Measurements from ENCODE around the gene ENKD1.
A peak's percentile ranks its signal among the peaks of the same experiment; 100 is the strongest.

The ENKD1 gene

GRCh38 chr16:67678354-67679023, 11.9 kb upstream of the ENKD1 start:
- no peak for DNase-seq

GRCh38 chr16:67677712-67678111, 11.2 kb upstream of the ENKD1 start:
- no peak for DNase-seq

- DNase-seq: no peak
These were observed 10.4 kb upstream of the ENKD1 start for GRCh38 chr16:67676939-67677338.

GRCh38 chr16:67676516-67676915, 10.0 kb upstream of the ENKD1 start:
- DNase-seq: no peak

- DNase-seq: no peak
These were observed 9.4 kb upstream of the ENKD1 start for GRCh38 chr16:67675999-67676398.

- DNase-seq: no peak
These were observed 9.0 kb upstream of the ENKD1 start for GRCh38 chr16:67675579-67675935.

GRCh38 chr16:67674851-67675578, 8.5 kb upstream of the ENKD1 start:
- DNase-seq: peak; percentile 37

- peak; percentile 78 for DNase-seq
These were observed 7.4 kb upstream of the ENKD1 start for GRCh38 chr16:67673712-67674580.

- DNase-seq: peak; percentile 45
These were observed 6.5 kb upstream of the ENKD1 start for GRCh38 chr16:67672739-67673662.

- DNase-seq: no peak
These were observed 5.8 kb upstream of the ENKD1 start for GRCh38 chr16:67672306-67672705.

- DNase-seq: no peak
These were observed 3.0 kb upstream of the ENKD1 start for GRCh38 chr16:67669499-67670101.

GRCh38 chr16:67668495-67669157, 2.1 kb upstream of the ENKD1 start:
- no peak for DNase-seq

- DNase-seq: peak; percentile 85
These were observed 1.4 kb upstream of the ENKD1 start for GRCh38 chr16:67667817-67668494.

GRCh38 chr16:67667453-67667816, 885 bp upstream of the ENKD1 start:
- no peak for DNase-seq

GRCh38 chr16:67666032-67666551, 458 bp downstream of the ENKD1 start:
- peak; percentile 27 for DNase-seq

GRCh38 chr16:67665598-67665997, 952 bp downstream of the ENKD1 start:
- no peak for DNase-seq

- no peak for DNase-seq
These were observed 1.7 kb downstream of the ENKD1 start for GRCh38 chr16:67664871-67665270.

- DNase-seq: no peak
These were observed 2.3 kb downstream of the ENKD1 start for GRCh38 chr16:67664258-67664657.

GRCh38 chr16:67663877-67664222, 2.7 kb downstream of the ENKD1 start:
- DNase-seq: no peak

GRCh38 chr16:67663151-67663876, 3.2 kb downstream of the ENKD1 start:
- no peak for DNase-seq
